Nephron progenitor cell (in vitro differentiated cells): Measurements from ENCODE around the gene XRN1.

Experiments used
- DNase-seq: peaks from one replicate; pipeline ENCODE4 v3.0.0; 2021
- H3K27ac Mint-ChIP-seq: 2 replicates; pipeline ENCODE4 v1.8.0; 2021; ENCODE audit warnings: mild to moderate bottlenecking, moderate library complexity, mixed read lengths
- H3K27me3 Mint-ChIP-seq: 2 replicates; pipeline ENCODE4 v1.8.0; 2021; ENCODE audit warnings: mild to moderate bottlenecking, low read depth, mixed read lengths; ENCODE audit not compliant: poor library complexity
- H3K36me3 Mint-ChIP-seq: 2 replicates; pipeline ENCODE4 v1.8.0; 2021; ENCODE audit warnings: low read depth, mixed read lengths
- H3K4me1 Mint-ChIP-seq: 2 replicates; pipeline ENCODE4 v1.8.0; 2021; ENCODE audit warnings: mixed read lengths
- H3K4me3 Mint-ChIP-seq: 2 replicates; pipeline ENCODE4 v1.8.0; 2021; ENCODE audit warnings: mild to moderate bottlenecking, moderate library complexity, mixed read lengths
- H3K9me3 Mint-ChIP-seq: 2 replicates; pipeline ENCODE4 v1.8.0; 2021; ENCODE audit warnings: mild to moderate bottlenecking, moderate library complexity, mixed read lengths
- TF ChIP-seq, protein P1 (sequence below): fragments of 200-600 bp; sonication (generic); IDR thresholded peaks from 2 replicates; pipeline ENCODE4 v1.5.0; 2021; ENCODE audit warnings: antibody characterized with exemption

Gene XRN1

DNA sequence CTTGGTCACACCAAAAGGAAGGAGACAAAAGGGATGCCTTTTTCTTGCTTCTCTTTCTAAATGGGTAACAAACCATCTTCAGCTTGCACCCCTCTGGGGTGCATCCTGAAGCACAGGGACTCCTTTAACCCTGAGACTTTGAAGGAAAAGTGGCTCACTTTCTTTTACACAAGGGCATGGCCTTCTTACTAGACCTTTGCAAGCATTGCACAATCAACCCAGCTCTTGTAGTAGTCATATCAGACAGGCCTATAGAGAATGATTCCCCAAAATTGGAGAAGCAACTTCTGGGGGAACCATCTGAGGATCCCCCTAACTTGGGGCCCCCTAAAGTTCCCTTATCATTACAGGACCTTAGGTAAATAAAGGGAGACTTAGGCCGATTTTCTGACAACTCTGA is 166.4 kb downstream of the XRN1 start:
- DNase-seq, result no peak
- Mint-ChIP-seq H3K4me1 (no peaks in the 10 kb centered on the region), H3K27me3 (peaks cover 4% of the 10 kb centered on the region), H3K36me3 (peaks cover 4% of the 10 kb centered on the region), H3K4me3 (no peak overlapping the region), H3K9me3 (peaks cover 19% of the 10 kb centered on the region), H3K27ac (no peak overlapping the region)
- TF ChIP-seq, protein P1, sequence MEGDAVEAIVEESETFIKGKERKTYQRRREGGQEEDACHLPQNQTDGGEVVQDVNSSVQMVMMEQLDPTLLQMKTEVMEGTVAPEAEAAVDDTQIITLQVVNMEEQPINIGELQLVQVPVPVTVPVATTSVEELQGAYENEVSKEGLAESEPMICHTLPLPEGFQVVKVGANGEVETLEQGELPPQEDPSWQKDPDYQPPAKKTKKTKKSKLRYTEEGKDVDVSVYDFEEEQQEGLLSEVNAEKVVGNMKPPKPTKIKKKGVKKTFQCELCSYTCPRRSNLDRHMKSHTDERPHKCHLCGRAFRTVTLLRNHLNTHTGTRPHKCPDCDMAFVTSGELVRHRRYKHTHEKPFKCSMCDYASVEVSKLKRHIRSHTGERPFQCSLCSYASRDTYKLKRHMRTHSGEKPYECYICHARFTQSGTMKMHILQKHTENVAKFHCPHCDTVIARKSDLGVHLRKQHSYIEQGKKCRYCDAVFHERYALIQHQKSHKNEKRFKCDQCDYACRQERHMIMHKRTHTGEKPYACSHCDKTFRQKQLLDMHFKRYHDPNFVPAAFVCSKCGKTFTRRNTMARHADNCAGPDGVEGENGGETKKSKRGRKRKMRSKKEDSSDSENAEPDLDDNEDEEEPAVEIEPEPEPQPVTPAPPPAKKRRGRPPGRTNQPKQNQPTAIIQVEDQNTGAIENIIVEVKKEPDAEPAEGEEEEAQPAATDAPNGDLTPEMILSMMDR, result no peak

DNA sequence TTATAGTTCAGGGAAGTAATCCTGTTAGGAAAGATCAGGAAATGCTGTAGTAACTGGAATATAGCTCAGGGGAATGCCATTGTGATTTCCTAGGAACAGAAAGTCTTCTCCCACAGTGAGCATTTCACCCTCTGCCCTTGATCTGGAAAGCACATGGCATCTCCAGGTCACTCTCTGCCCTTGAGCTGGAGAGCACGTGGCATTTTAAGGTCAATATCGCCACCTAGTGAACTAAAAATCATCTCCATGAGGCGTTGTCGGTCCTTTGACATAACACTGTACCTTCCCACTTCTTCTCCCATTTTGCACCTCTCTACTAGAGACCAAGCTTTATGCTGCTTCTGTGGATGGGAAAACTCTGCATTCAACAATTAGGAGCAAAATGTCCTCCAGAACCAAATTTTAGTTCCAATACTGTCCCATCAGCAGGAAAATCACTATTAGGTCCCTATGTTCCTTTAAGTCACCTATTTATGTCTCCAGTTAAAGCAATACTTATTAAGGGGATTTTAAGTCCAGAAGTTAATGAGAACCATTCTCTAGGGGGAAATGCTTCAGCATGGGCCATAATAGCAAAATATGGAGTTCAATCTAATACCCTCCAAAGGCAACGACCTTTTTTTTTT is 167.8 kb downstream of the XRN1 start:
- peaks cover 4% of the 10 kb centered on the region for H3K27me3 Mint-ChIP-seq
- no peaks in the 10 kb centered on the region for H3K4me1 Mint-ChIP-seq
- no peak overlapping the region for H3K27ac Mint-ChIP-seq
- TF ChIP-seq, protein P1, result peak; percentile 58
- H3K4me3 Mint-ChIP-seq, result no peak overlapping the region
- H3K36me3 Mint-ChIP-seq, result peaks cover 4% of the 10 kb centered on the region
- peak; percentile 29 for DNase-seq
- peaks cover 11% of the 10 kb centered on the region for H3K9me3 Mint-ChIP-seq

DNA sequence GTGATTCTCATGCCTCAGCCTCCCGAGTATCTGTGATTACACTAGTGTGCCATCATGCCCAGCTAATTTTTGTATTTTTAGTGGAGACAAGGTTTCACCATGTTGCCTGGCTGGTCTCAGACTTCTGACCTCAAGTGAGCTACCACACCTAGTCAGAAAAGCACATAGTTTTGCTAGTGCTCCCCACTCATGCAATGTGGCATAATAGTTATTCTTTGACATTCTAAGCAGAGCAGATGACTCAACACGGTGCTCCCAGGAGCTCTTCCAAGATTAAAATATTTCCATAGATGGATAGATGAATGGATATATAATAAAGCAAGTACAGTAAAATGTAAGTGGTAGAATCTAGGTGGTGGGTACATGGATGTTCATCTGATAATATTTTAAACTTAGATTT is 169.4 kb downstream of the XRN1 start:
- Mint-ChIP-seq H3K4me3 (no peak overlapping the region), H3K9me3 (peaks cover 12% of the 10 kb centered on the region), H3K36me3 (no peaks in the 10 kb centered on the region), H3K27me3 (peaks cover 7% of the 10 kb centered on the region), H3K4me1 (no peaks in the 10 kb centered on the region), H3K27ac (no peak overlapping the region)
- DNase-seq, result no peak
- TF ChIP-seq, protein P1, result no peak

DNA sequence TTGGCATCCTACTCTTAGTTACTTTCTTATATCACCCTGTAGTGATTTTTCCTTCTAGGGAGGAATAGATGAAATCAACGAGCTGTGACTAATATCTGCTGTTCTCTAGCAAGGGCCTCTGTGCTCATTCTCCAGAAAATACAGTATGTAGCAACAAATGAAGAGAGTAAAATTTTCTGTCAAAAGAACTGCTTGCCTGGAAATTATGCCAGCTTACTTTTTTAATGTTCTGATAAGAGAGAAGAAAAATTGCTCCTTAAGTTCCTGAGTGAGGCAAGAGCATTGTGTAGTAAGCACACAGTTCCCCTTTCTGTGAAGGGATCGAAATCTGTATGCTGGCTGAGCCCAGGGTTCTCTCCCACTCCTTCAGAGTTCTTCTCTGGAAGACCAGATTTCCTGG is 171.1 kb downstream of the XRN1 start:
- H3K27me3 Mint-ChIP-seq, result peaks cover 7% of the 10 kb centered on the region
- H3K36me3 Mint-ChIP-seq, result no peaks in the 10 kb centered on the region
- no peak overlapping the region for H3K4me3 Mint-ChIP-seq
- H3K4me1 Mint-ChIP-seq, result no peaks in the 10 kb centered on the region
- TF ChIP-seq, protein P1, result no peak
- no peak overlapping the region for H3K27ac Mint-ChIP-seq
- peaks cover 10% of the 10 kb centered on the region for H3K9me3 Mint-ChIP-seq
- no peak for DNase-seq

DNA sequence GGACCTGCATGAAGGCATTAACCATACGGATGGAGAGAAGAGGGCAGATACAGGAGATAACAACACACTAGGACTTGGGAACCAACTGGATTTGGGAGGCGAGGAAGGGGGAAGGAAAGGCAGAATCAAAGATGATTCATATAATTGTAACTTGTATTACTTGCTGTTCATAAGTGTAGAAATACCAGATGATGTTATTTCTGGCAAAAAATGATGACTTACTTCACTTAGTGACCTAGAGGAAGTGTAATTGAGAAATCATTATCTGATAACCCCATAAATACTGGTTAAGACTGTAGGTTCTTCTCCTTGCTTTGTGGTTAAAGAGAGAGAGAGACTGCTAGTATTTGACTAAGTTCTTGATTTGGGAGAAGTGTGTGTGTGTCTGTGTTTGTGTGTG is 172.0 kb downstream of the XRN1 start:
- TF ChIP-seq, protein P1, result no peak
- no peak for DNase-seq
- Mint-ChIP-seq H3K36me3 (no peaks in the 10 kb centered on the region), H3K27me3 (peaks cover 7% of the 10 kb centered on the region), H3K4me1 (no peaks in the 10 kb centered on the region), H3K4me3 (no peak overlapping the region), H3K9me3 (peaks cover 10% of the 10 kb centered on the region), H3K27ac (no peak overlapping the region)

DNA sequence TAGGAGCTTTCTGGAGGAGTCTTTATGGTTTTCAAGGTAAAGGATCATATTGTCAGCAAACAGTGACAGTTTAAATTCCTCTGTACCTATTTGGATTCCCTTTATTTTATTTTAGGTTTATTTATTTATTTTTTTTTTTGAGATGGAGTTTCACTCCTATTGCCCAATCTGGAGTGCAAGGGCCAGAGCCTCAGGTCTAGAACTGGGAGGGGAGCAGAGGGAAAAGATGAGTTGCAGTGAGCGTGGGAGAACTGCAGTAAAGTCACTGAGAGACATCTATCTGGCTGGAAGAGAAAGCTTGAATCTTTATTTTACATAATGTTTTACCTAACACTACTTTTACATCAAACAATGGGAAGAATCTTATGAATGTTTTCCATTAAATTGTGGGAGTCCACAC is 172.9 kb downstream of the XRN1 start:
- Mint-ChIP-seq H3K27me3 (peaks cover 7% of the 10 kb centered on the region), H3K9me3 (peaks cover 10% of the 10 kb centered on the region), H3K27ac (no peak overlapping the region), H3K4me3 (no peak overlapping the region), H3K4me1 (no peaks in the 10 kb centered on the region), H3K36me3 (no peaks in the 10 kb centered on the region)
- no peak for DNase-seq
- TF ChIP-seq, protein P1, result no peak
